ENCODE measurements around the gene SH3BP5. TPM values are rescaled to one million over a fixed set of nuclear protein-coding genes. Genes with fewer than 3 reads are reported as not detected.

Gene SH3BP5
- total RNA-seq, 1 donor from 2014 or later = 9.3 TPM

DNA sequence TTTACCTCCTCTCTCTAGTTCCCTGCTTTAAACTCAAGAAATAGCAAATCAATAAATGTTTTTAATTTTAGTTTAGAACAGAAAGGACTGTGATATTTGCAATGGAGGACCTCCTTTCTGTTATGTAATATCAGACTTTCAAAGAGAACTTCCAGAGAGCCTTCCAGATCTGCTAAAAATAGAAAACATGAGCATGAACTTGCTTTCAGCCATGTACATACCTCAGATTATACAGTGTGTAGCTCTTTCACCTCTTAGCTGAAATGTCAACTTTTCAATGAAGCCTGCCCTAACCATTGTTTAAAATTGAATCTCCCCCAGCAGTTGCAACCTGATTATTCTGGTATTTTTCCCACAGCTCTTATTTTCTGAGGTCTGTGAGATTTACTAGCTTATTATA lies 113.7 kb downstream of the SH3BP5 start:
- TF ChIP-seq, protein P1, sequence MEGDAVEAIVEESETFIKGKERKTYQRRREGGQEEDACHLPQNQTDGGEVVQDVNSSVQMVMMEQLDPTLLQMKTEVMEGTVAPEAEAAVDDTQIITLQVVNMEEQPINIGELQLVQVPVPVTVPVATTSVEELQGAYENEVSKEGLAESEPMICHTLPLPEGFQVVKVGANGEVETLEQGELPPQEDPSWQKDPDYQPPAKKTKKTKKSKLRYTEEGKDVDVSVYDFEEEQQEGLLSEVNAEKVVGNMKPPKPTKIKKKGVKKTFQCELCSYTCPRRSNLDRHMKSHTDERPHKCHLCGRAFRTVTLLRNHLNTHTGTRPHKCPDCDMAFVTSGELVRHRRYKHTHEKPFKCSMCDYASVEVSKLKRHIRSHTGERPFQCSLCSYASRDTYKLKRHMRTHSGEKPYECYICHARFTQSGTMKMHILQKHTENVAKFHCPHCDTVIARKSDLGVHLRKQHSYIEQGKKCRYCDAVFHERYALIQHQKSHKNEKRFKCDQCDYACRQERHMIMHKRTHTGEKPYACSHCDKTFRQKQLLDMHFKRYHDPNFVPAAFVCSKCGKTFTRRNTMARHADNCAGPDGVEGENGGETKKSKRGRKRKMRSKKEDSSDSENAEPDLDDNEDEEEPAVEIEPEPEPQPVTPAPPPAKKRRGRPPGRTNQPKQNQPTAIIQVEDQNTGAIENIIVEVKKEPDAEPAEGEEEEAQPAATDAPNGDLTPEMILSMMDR (IDR thresholded peaks at IDR 0.05; ENCODE audit: insufficient read depth, low read length, poor library complexity, severe bottlenecking) = no peak
- no peak for DNase-seq (ENCODE audit: low read depth)
- H3K4me3 ChIP-seq (ENCODE audit: low read depth, low read length) = no peak overlapping the region
- no peaks in the 10 kb centered on the region for H3K27me3 ChIP-seq (ENCODE audit: control insufficient read depth, insufficient read depth, low read length)
- peaks cover 3% of the 10 kb centered on the region for H3K36me3 ChIP-seq (ENCODE audit: control insufficient read depth, insufficient read depth, low read length)

GRCh38 chr3:15217841-15218267 lies 114.5 kb downstream of the SH3BP5 start:
- Histone ChIP-seq H3K36me3 (ENCODE audit: control insufficient read depth, insufficient read depth, low read length) (peaks cover 3% of the 10 kb centered on the region), H3K4me3 (ENCODE audit: low read depth, low read length) (no peak overlapping the region), H3K27me3 (ENCODE audit: control insufficient read depth, insufficient read depth, low read length) (no peaks in the 10 kb centered on the region)
- TF ChIP-seq, protein P1 (IDR thresholded peaks at IDR 0.05; ENCODE audit: insufficient read depth, low read length, poor library complexity, severe bottlenecking) = no peak
- no peak for DNase-seq (ENCODE audit: low read depth)

DNA sequence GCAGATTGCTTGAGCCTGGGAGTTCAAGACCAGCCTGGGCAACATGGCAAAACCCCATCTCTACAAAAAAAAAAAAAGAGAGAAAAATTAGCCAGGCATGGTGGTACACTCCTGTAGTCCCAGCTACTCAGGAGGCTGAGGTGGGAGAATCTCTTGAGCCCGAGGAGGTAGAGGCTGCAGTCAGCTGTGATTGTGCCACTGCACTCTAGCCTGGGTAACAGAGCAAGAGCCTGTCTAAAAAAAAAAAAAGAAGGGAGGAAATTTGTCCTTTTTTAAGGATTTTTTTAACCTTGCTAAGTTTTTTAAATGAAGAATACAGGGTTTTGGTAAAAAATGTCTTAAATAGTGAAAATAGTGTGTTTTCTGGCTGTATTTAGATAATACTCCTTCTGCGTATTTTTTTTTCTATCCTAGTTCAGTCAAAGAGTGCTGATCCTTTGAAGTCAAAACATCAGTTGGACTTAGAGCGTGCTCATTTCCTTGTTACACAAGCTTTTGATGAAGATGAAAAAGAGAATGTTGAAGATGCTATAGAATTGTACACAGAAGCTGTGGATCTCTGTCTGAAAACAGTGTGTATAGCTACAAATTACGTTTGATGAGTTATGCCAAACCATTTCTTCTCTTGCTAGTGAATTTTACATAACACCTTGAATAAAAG lies 115.2 kb downstream of the SH3BP5 start:
- TF ChIP-seq, protein P1 (IDR thresholded peaks at IDR 0.05; ENCODE audit: insufficient read depth, low read length, poor library complexity, severe bottlenecking) = no peak
- peaks cover 3% of the 10 kb centered on the region for H3K36me3 ChIP-seq (ENCODE audit: control insufficient read depth, insufficient read depth, low read length)
- no peaks in the 10 kb centered on the region for H3K27me3 ChIP-seq (ENCODE audit: control insufficient read depth, insufficient read depth, low read length)
- no peak for DNase-seq (ENCODE audit: low read depth)
- H3K4me3 ChIP-seq (ENCODE audit: low read depth, low read length) = no peak overlapping the region

- Histone ChIP-seq H3K27me3 (ENCODE audit: control insufficient read depth, insufficient read depth, low read length) (no peaks in the 10 kb centered on the region), H3K4me3 (ENCODE audit: low read depth, low read length) (no peak overlapping the region), H3K36me3 (ENCODE audit: control insufficient read depth, insufficient read depth, low read length) (peaks cover 3% of the 10 kb centered on the region)
- DNase-seq (ENCODE audit: low read depth) = no peak
- TF ChIP-seq, protein P1 (IDR thresholded peaks at IDR 0.05; ENCODE audit: insufficient read depth, low read length, poor library complexity, severe bottlenecking) = no peak
Measured at GRCh38 chr3:15216501-15216900, 115.9 kb downstream of the SH3BP5 start.

DNA sequence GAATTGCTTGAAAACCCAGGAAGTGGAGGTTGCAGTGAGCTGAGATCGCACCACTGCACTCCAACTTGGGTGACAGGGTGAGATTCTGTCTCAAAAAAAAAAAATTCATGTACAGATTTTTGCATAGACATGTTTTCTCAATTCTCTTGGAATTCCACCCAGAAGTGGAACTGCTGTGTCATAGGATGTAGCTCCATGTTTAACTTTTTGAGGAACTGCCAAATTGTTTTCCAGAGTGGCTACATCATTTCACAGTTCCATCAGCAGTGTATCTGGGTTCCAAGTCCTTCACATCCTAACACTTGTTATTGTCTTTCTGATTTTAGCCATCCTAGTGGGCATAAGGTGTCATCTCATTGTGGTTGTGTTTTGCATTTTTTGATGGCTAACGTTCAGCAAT lies 116.4 kb downstream of the SH3BP5 start:
- no peak overlapping the region for H3K4me3 ChIP-seq (ENCODE audit: low read depth, low read length)
- TF ChIP-seq, protein P1 (IDR thresholded peaks at IDR 0.05; ENCODE audit: insufficient read depth, low read length, poor library complexity, severe bottlenecking) = no peak
- DNase-seq (ENCODE audit: low read depth) = no peak
- no peaks in the 10 kb centered on the region for H3K27me3 ChIP-seq (ENCODE audit: control insufficient read depth, insufficient read depth, low read length)
- H3K36me3 ChIP-seq (ENCODE audit: control insufficient read depth, insufficient read depth, low read length) = peaks cover 3% of the 10 kb centered on the region

DNA sequence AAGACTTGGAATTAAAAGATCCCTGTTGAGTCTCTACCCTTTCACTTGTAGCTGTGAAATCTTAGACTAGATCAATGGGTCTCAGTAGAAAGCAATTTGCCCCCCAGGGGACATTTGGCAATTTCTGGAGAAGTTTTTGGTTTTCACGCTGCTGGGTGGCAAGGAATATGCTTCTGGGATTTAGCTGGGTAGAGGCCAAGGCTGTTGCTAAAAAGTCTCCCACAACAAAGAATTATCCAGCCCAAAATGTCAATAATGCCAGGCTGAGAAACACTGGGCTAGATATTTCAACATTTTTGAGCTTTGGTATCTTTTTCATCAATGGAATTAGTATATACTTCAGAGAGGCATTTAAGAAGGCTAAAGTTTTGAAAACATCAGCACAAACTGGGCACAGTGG lies 117.6 kb downstream of the SH3BP5 start:
- Histone ChIP-seq H3K27me3 (ENCODE audit: control insufficient read depth, insufficient read depth, low read length) (no peaks in the 10 kb centered on the region), H3K36me3 (ENCODE audit: control insufficient read depth, insufficient read depth, low read length) (peaks cover 3% of the 10 kb centered on the region), H3K4me3 (ENCODE audit: low read depth, low read length) (no peak overlapping the region)
- DNase-seq (ENCODE audit: low read depth) = no peak
- TF ChIP-seq, protein P1 (IDR thresholded peaks at IDR 0.05; ENCODE audit: insufficient read depth, low read length, poor library complexity, severe bottlenecking) = no peak
